B cell (primary cell): Measurements from ENCODE around the gene GNAT2. TPM values are rescaled to one million over a fixed set of nuclear protein-coding genes. Genes with fewer than 3 reads are reported as not detected.

Source experiments
- ATAC-seq: fragments of 200-7000 bp; cut with Tn5 transposase; one replicate; pipeline ENCODE4 v1.10.0; 2021; ENCODE audit warnings: low read depth, mild to moderate bottlenecking, moderate number of reproducible peaks, moderate library complexity
- CTCF ChIA-PET: fragments of 350-600 bp; sonication (Branson Sonifier 250); formaldehyde crosslinking; loops from one replicate; lab custom pipeline; 2021; ENCODE audit warnings: antibody characterized with exemption, inconsistent platforms; lab: Charles Lee
- POLR2A ChIA-PET: fragments of 350-600 bp; sonication (Branson Sonifier 250); formaldehyde crosslinking; loops from one replicate; lab custom pipeline; 2021; ENCODE audit warnings: antibody characterized with exemption; lab: Charles Lee
- DNase-seq: peaks from one replicate; pipeline ENCODE4 v3.0.0; 2013
- H2AFZ ChIP-seq: 2 replicates; pipeline ENCODE4 v1.6.1; 2012; ENCODE audit warnings: mild to moderate bottlenecking, low read depth, low read length; ENCODE audit not compliant: insufficient read depth, poor library complexity, severe bottlenecking
- H3K27ac ChIP-seq, 2 donors: 1 replicate in 1 of 2; 2 replicates in 1 of 2; pipeline ENCODE4 v1.5.1; 2012 to 2013; ENCODE audit warnings: low read length in 2 of 2, mild to moderate bottlenecking in 2 of 2, moderate library complexity in 1 of 2
- H3K27me3 ChIP-seq, 4 experiments: fragments of 200-600 bp in 1 of 4; sonication (generic) in 1 of 4; replicated peaks in 1 of 4; 1 replicate in 2 of 4; 2 replicates in 2 of 4; pipeline versions ENCODE4 v1.6.1 to v1.7.0; 2013 to 2016; ENCODE audit warnings: low read length in 3 of 4, mild to moderate bottlenecking in 2 of 4, mixed read lengths in 1 of 4, moderate library complexity in 1 of 4; ENCODE audit not compliant: insufficient read depth in 4 of 4, control insufficient read depth in 3 of 4; ENCODE audit errors: control extremely low read depth in 1 of 4
- H3K36me3 ChIP-seq, 2 experiments: replicated peaks in 1 of 2; 1 replicate in 1 of 2; 2 replicates in 1 of 2; pipeline versions ENCODE4 v1.6.1 to v1.7.1; 2013; ENCODE audit warnings: low read length in 1 of 2; ENCODE audit not compliant: insufficient read depth in 2 of 2, control insufficient read depth in 1 of 2; ENCODE audit errors: control extremely low read depth in 1 of 2, extremely low read depth in 1 of 2
- H3K4me1 ChIP-seq, 2 donors: fragments of 200-600 bp in 1 of 2; sonication (generic) in 1 of 2; 1 replicate in 1 of 2; 2 replicates in 1 of 2; pipeline versions ENCODE4 v1.5.1 to v1.6.1; 2013 to 2017; ENCODE audit warnings: low read length in 2 of 2; ENCODE audit not compliant: control insufficient read depth in 2 of 2, insufficient read depth in 2 of 2
- H3K4me2 ChIP-seq: replicated peaks from 2 replicates; pipeline ENCODE3; 2012; ENCODE audit warnings: mild to moderate bottlenecking, low read depth, low read length; ENCODE audit not compliant: poor library complexity, severe bottlenecking
- H3K4me3 ChIP-seq, 5 experiments: fragments of 200-600 bp in 1 of 5; sonication (generic) in 1 of 5; 1 replicate in 3 of 5; 2 replicates in 2 of 5; pipeline versions ENCODE4 v1.5.1 to v1.7.0; 2011 to 2016; ENCODE audit warnings: low read length in 4 of 5, mild to moderate bottlenecking in 4 of 5, low read depth in 2 of 5, control low read depth in 1 of 5, moderate library complexity in 1 of 5; ENCODE audit not compliant: insufficient read depth in 1 of 5; ENCODE audit errors: control extremely low read depth in 1 of 5, extremely low read depth in 1 of 5
- H3K79me2 ChIP-seq: fragments of 200-600 bp; sonication (generic); one replicate; pipeline ENCODE4 v1.6.0; 2016; ENCODE audit warnings: low read length; ENCODE audit not compliant: control insufficient read depth, insufficient read depth
- H3K9ac ChIP-seq: fragments of 200-600 bp; sonication (generic); 2 replicates; pipeline ENCODE4 v1.6.1; 2017; ENCODE audit warnings: mild to moderate bottlenecking, low read length, moderate library complexity
- H3K9me3 ChIP-seq, 3 donors: one replicate each; pipeline versions ENCODE4 v1.6.1 to v1.7.1; 2013; ENCODE audit warnings: low read length in 2 of 3; ENCODE audit not compliant: control insufficient read depth in 2 of 3, insufficient read depth in 1 of 3; ENCODE audit errors: control extremely low read depth in 1 of 3
- H4K20me1 ChIP-seq: 2 replicates; pipeline ENCODE4 v1.6.0; 2012; ENCODE audit warnings: mild to moderate bottlenecking, low read length; ENCODE audit not compliant: insufficient read depth, control insufficient read depth, poor library complexity, severe bottlenecking
- H3K27ac Mint-ChIP-seq: one replicate; pipeline ENCODE4 v1.8.0; 2021; ENCODE audit warnings: mixed read lengths
- H3K27me3 Mint-ChIP-seq: one replicate; pipeline ENCODE4 v1.8.0; 2021; ENCODE audit warnings: mixed read lengths
- H3K4me1 Mint-ChIP-seq: one replicate; pipeline ENCODE4 v1.8.0; 2021; ENCODE audit warnings: mixed read lengths
- H3K4me3 Mint-ChIP-seq: one replicate; pipeline ENCODE4 v1.8.0; 2021; ENCODE audit warnings: mixed read lengths
- H3K9me3 Mint-ChIP-seq: one replicate; pipeline ENCODE4 v1.8.0; 2022; ENCODE audit warnings: mixed read lengths; ENCODE audit not compliant: insufficient read depth
- EZH2 ChIP-seq: IDR thresholded peaks from 2 replicates; pipeline ENCODE4 v1.6.1; 2012; ENCODE audit warnings: borderline replicate concordance, low read depth, mild to moderate bottlenecking, moderate library complexity, low read length; ENCODE audit not compliant: insufficient read depth, poor library complexity, severe bottlenecking
- WGBS: methylation state at CpG from one replicate; pipeline ENCODE4 v1.1.5; 2013; ENCODE audit warnings: missing lambda C conversion rate; ENCODE audit not compliant: insufficient coverage; 5-methylcytosine and 5-hydroxymethylcytosine counted together
- intact Hi-C: fragments of 100-400 bp; cut with micrococcal nuclease; formaldehyde crosslinking; loops from one replicate; pipeline ENCODE4 v1.10.0; 2022
- polyA plus RNA-seq: library from polyadenylated mRNA; depleted of rRNA; stranded (reverse); fragments of >200 nt; gene quantifications from 2 replicates; pipeline ENCODE4 v1.2.3, GENCODE V29; 2012
- total RNA-seq, 2 donors: library from RNA; stranded (reverse); fragments of 120-200 nt in 1 of 2; gene quantifications; 1 replicate in 1 of 2; 2 replicates in 1 of 2; pipeline versions ENCODE4 v1.2.3 to v1.2.4, GENCODE V29; 2013 to 2022
- TF ChIP-seq, protein P1 (sequence below): fragments of 200-600 bp; IDR thresholded peaks from one replicate; pipeline ENCODE4 v1.8.0; 2022; ENCODE audit warnings: antibody characterized with exemption, mild to moderate bottlenecking

The GNAT2 gene
- total and polyA plus RNA-seq, 2 donors (not counting 1 experiment from before 2014, with no cell fraction given), result not detected

DNA sequence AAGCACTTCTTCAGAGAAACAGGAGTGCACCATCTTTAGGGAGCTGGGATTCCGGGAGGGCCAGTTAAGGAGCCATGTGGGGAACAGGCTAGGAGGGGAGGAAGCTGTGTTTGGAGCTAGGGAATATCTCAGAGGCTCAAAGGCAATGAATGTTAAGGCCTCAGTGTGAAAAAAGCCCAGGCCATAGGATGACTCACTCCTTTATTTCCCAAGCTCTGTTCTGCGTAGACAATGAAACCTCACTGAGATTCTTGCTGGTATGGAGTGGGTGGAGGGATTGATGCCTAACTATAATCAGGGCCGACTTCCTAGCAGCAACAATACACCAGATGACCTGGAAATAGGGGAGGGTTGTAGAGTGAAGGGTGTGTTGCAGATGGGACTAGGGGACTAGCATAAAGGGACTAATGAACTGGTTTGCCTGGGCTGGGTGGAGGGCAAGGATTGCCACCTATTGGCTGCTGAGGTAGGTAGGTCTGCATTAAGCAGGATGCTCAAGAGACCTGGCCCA lies 2.1 kb downstream of the GNAT2 start:
- H3K27ac Mint-ChIP-seq, result peak overlapping the region; percentile 38
- ChIA-PET POLR2A (no interaction called here), CTCF (interaction anchor here (0.7 to 3.1 kb wide), 7 partner anchors 13 to 127 kb away, joined by 3 to 18 read pairs (median 6); partner anchors contain the start of gene GNAI3)
- Histone ChIP-seq H3K9ac (no peak overlapping the region), H3K9me3 (no peaks in the 10 kb centered on the region), H3K27ac (no peak overlapping the region), H4K20me1 (no peaks in the 10 kb centered on the region), H3K4me3 (no peak overlapping the region), H3K27me3 (peaks cover 0 to 3% (median 0%) of the 10 kb centered on the region in 4 experiments), H3K79me2 (peaks cover 27% of the 10 kb centered on the region), H2AFZ (no peak overlapping the region), H3K36me3 (no peaks in the 10 kb centered on the region), H3K4me1 (peaks cover 33 to 46% of the 10 kb centered on the region in 2 donors), H3K4me2 (no peak overlapping the region)
- no peak for DNase-seq
- H3K27me3 Mint-ChIP-seq, result peaks cover 3% of the 10 kb centered on the region
- no peak overlapping the region for H3K4me3 Mint-ChIP-seq
- TF ChIP-seq, protein P1, sequence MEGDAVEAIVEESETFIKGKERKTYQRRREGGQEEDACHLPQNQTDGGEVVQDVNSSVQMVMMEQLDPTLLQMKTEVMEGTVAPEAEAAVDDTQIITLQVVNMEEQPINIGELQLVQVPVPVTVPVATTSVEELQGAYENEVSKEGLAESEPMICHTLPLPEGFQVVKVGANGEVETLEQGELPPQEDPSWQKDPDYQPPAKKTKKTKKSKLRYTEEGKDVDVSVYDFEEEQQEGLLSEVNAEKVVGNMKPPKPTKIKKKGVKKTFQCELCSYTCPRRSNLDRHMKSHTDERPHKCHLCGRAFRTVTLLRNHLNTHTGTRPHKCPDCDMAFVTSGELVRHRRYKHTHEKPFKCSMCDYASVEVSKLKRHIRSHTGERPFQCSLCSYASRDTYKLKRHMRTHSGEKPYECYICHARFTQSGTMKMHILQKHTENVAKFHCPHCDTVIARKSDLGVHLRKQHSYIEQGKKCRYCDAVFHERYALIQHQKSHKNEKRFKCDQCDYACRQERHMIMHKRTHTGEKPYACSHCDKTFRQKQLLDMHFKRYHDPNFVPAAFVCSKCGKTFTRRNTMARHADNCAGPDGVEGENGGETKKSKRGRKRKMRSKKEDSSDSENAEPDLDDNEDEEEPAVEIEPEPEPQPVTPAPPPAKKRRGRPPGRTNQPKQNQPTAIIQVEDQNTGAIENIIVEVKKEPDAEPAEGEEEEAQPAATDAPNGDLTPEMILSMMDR, result no peak
- TF ChIP-seq EZH2, result no peak
- peaks cover 43% of the 10 kb centered on the region for H3K4me1 Mint-ChIP-seq
- H3K9me3 Mint-ChIP-seq, result no peaks in the 10 kb centered on the region
- no peak for ATAC-seq
- intact Hi-C loops, result loop anchor here (5.0 kb wide), 1 partner anchor 135 kb away; the partner anchor contains the start of gene ATXN7L2
- 80% methylated on average over 2 of the region's 3 CpGs for WGBS

GRCh38 chr1:109616391-109616790 lies 3.0 kb downstream of the GNAT2 start:
- H3K9ac ChIP-seq, result no peak overlapping the region
- H3K79me2 ChIP-seq, result peaks cover 17% of the 10 kb centered on the region
- H3K36me3 ChIP-seq, result no peaks in the 10 kb centered on the region
- DNase-seq, result no peak
- peak overlapping the region; percentile 26 to 63 for H3K27ac ChIP-seq
- peaks cover 0 to 3% (median 0%) of the 10 kb centered on the region in 4 experiments for H3K27me3 ChIP-seq
- H3K4me3 Mint-ChIP-seq, result no peak overlapping the region
- H3K4me1 Mint-ChIP-seq, result peaks cover 34% of the 10 kb centered on the region
- no peaks in the 10 kb centered on the region for H4K20me1 ChIP-seq
- no peak overlapping the region for H3K4me3 ChIP-seq
- WGBS, result 78% methylated on average over 2 of the region's 3 CpGs
- H3K4me2 ChIP-seq, result peak overlapping the region; percentile 0
- H2AFZ ChIP-seq, result no peak overlapping the region
- peaks cover 3% of the 10 kb centered on the region for H3K27me3 Mint-ChIP-seq
- H3K9me3 Mint-ChIP-seq, result no peaks in the 10 kb centered on the region
- TF ChIP-seq EZH2, result no peak
- TF ChIP-seq, protein P1, result no peak
- ChIA-PET POLR2A (no interaction called here), CTCF (interaction anchor here (0.9 to 3.1 kb wide), 5 partner anchors 14 to 70 kb away, joined by 4 to 18 read pairs (median 8); partner anchors contain the start of gene GNAI3)
- H3K4me1 ChIP-seq, result peaks cover 23 to 37% of the 10 kb centered on the region in 2 donors
- intact Hi-C loops, result loop anchor here (5.0 kb wide), 1 partner anchor 134 kb away; the partner anchor contains the start of gene ATXN7L2
- H3K27ac Mint-ChIP-seq, result peak overlapping the region; percentile 38
- ATAC-seq, result no peak
- no peaks in the 10 kb centered on the region for H3K9me3 ChIP-seq
